Measurements from ENCODE around the gene HTR1E. TPM values are rescaled to one million over a fixed set of nuclear protein-coding genes. Genes with fewer than 3 reads are reported as not detected.

Gene HTR1E
- total RNA-seq, 4 donors from 2014 or later = 0.33 to 2.6 (median 0.49) TPM; not detected in 1

DNA sequence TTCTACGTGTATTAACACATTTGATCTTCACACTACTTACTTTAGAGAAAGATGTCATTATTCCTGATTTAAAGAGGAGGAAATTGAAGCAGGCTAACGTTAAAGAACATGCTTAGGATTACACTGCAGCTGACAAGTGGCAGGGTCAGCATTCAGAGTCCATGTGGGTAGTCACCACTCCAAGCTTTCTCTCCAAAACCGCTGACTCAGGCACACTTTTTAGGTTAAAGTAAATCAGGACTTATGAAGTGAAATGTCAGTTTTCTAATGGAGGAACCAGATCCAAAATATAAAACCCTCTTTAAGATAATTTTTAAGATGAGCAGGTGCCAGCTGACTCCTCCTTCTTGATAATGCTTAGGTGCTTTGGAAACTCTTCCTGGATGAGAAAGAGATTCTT is 75.4 kb downstream of the HTR1E start:
- Histone ChIP-seq H3K27ac (no peak overlapping the region), H3K4me1 (no peaks in the 10 kb centered on the region), H3K4me3 (replicated peaks in 1 of 3) (no peak overlapping the region), H3K9me3 (no peaks in the 10 kb centered on the region), H3K27me3 (no peaks in the 10 kb centered on the region), H3K36me3 (no peaks in the 10 kb centered on the region)
- intact Hi-C loops (cut with DNase I) = no loop called here
- no peak for DNase-seq
- TF ChIP-seq POLR2A (IDR thresholded peaks at IDR 0.05) = no peak
- TF ChIP-seq, protein P1, sequence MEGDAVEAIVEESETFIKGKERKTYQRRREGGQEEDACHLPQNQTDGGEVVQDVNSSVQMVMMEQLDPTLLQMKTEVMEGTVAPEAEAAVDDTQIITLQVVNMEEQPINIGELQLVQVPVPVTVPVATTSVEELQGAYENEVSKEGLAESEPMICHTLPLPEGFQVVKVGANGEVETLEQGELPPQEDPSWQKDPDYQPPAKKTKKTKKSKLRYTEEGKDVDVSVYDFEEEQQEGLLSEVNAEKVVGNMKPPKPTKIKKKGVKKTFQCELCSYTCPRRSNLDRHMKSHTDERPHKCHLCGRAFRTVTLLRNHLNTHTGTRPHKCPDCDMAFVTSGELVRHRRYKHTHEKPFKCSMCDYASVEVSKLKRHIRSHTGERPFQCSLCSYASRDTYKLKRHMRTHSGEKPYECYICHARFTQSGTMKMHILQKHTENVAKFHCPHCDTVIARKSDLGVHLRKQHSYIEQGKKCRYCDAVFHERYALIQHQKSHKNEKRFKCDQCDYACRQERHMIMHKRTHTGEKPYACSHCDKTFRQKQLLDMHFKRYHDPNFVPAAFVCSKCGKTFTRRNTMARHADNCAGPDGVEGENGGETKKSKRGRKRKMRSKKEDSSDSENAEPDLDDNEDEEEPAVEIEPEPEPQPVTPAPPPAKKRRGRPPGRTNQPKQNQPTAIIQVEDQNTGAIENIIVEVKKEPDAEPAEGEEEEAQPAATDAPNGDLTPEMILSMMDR (IDR thresholded peaks at IDR 0.05) = no peak
- WGBS, 2 donors = 55 to 60% methylated on average over 3 of the region's 3 CpGs

DNA sequence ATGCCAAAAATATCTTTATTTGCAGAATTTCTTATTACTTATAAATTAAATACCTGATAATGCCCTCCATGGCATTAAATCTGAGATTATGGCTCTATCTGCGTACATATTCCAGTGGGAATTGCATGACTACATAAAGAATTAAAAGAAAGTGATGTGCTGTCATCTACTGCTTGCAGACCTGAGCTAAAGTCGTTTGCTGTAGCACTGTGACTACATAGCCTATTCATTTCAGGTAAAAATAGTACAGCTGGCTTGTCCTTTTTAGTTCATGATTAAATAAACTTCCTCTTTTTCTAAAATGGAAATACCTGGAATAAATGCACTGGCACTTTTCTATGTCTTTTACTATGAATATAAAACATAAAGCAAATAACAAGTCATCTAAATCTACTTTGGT is 79.4 kb downstream of the HTR1E start:
- no peak for DNase-seq
- intact Hi-C loops (cut with DNase I) = no loop called here
- H3K4me3 ChIP-seq (replicated peaks in 1 of 3) = no peak overlapping the region
- no peaks in the 10 kb centered on the region for H3K4me1 ChIP-seq
- H3K9me3 ChIP-seq = no peaks in the 10 kb centered on the region
- H3K27me3 ChIP-seq = no peaks in the 10 kb centered on the region
- H3K27ac ChIP-seq = no peak overlapping the region
- whole genome bisulfite sequencing, 2 donors = 64 to 78% methylated on average over 2 of the region's 2 CpGs
- TF ChIP-seq, protein P1 (IDR thresholded peaks at IDR 0.05) = no peak
- TF ChIP-seq POLR2A (IDR thresholded peaks at IDR 0.05) = no peak
- H3K36me3 ChIP-seq = no peaks in the 10 kb centered on the region

DNA sequence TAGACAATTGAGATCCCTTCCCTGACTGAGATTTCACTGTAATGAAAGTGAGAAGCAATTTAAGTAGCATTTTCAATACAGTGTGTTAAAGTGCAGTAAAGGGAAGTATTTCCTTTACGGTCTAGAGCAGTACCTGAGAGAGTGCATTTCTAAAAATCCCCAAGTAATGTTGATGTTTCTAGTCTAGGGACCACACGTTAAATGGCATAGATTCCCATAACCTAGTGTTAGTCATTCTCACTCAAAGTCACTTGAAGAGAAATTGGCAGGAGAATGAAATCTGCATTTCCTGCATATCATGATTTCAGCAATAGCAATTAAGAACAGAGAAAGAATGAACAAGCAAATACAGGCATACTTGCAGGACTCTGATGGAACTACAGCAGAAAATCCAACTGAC is 89.7 kb downstream of the HTR1E start:
- no peaks in the 10 kb centered on the region for H3K9me3 ChIP-seq
- no peak for DNase-seq
- H3K27me3 ChIP-seq = no peaks in the 10 kb centered on the region
- WGBS, 2 donors = 73 to 81% methylated on average over 2 of the region's 2 CpGs
- H3K4me3 ChIP-seq (replicated peaks in 1 of 3) = no peak overlapping the region
- TF ChIP-seq, protein P1 (IDR thresholded peaks at IDR 0.05) = no peak
- TF ChIP-seq POLR2A (IDR thresholded peaks at IDR 0.05) = no peak
- no peaks in the 10 kb centered on the region for H3K36me3 ChIP-seq
- H3K27ac ChIP-seq = no peak overlapping the region
- intact Hi-C loops (cut with DNase I) = no loop called here
- no peaks in the 10 kb centered on the region for H3K4me1 ChIP-seq

DNA sequence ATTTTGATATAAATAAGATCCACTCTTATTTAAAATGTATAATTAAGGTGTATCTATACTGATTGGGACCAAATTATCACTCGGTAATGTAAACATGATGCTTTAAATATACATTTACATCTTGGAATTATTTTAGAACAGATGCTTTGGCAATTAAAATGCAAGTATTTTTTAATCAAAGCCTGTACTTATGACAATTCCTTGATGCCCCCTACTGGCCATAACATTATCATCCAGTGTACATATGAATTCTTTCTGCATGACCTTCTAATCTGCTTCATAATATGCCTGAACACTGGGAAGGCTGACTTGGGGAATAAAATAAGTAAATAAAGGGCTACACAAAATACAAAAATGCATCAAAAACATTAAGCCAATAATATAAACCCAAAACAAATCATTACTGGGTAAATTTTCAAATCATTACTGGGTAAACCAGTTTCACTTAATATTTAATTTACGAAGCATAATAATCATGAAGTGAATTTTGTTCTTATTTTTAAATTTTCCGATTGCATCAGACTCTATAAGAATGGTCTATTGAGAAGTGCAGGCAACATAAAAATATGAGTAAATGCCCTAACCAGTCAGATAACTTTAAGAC is 92.5 kb downstream of the HTR1E start:
- H3K36me3 ChIP-seq = no peaks in the 10 kb centered on the region
- H3K27ac ChIP-seq = no peak overlapping the region
- H3K4me1 ChIP-seq = no peaks in the 10 kb centered on the region
- WGBS, 2 donors = 79 to 81% methylated on average over 3 of the region's 3 CpGs
- H3K9me3 ChIP-seq = no peaks in the 10 kb centered on the region
- DNase-seq = no peak
- H3K4me3 ChIP-seq (replicated peaks in 1 of 3) = no peak overlapping the region
- TF ChIP-seq POLR2A (IDR thresholded peaks at IDR 0.05) = no peak
- TF ChIP-seq, protein P1 (IDR thresholded peaks at IDR 0.05) = peak; percentile 14 to 60 (median 36)
- intact Hi-C loops (cut with DNase I) = no loop called here
- no peaks in the 10 kb centered on the region for H3K27me3 ChIP-seq

DNA sequence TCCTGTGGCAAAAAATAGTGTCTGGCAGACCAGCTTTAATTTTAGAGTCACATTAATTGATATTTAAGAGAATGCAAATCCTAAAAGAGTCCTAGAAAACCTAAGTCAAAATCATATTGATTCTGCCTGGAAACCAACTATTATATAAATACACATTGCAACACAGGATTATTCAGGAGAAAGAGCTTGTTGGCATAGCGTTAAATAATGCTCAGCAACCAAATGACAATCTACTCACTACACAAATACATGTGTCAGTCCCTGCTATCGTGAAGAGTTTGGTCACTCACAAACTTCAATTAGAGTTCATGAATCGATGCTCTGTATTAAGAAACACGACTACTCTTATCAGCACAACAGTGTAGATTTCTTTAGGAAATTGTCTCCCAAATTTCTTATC is 103.4 kb downstream of the HTR1E start:
- TF ChIP-seq, protein P1 (IDR thresholded peaks at IDR 0.05) = no peak
- no peak for TF ChIP-seq POLR2A (IDR thresholded peaks at IDR 0.05)
- Histone ChIP-seq H3K9me3 (no peaks in the 10 kb centered on the region), H3K27me3 (no peaks in the 10 kb centered on the region), H3K4me1 (no peaks in the 10 kb centered on the region), H3K4me3 (replicated peaks in 1 of 3) (no peak overlapping the region), H3K27ac (no peak overlapping the region), H3K36me3 (no peaks in the 10 kb centered on the region)
- WGBS, 2 donors = 86 to 90% methylated on average over 4 of the region's 4 CpGs
- intact Hi-C loops (cut with DNase I) = no loop called here
- DNase-seq = no peak
